ENCODE results near the gene PDE4B. TPM values are rescaled to one million over a fixed set of nuclear protein-coding genes. Genes with fewer than 3 reads are reported as not detected.
"Not testable (repeated sequence)": the region's sequence is repeated elsewhere in the genome, so short reads cannot be mapped to it uniquely, and the experiment has no call there.

Gene PDE4B
- total RNA-seq, 1 experiment from 2014 or later: 6.9 TPM

DNA sequence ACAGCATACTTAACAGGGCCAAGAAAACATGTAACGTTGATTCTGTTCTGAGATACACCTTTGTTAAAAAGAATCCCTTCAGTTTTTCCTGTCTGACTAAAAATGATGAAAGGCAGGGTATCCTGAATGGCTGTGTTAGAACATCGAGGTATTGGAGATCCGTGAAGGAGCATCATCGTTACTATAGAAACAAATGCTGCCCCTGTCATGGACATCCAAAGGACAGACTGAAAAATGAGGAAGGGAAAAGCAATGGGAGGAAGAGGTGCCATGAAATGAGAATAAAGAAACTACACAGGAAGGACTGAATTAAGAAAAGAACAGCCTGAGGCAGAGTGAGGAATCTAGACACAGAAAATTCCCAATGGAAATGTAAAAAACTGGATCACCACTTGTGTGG is 257.9 kb downstream of the PDE4B start:
- DNase-seq (ENCODE audit: low read depth): no peak

DNA sequence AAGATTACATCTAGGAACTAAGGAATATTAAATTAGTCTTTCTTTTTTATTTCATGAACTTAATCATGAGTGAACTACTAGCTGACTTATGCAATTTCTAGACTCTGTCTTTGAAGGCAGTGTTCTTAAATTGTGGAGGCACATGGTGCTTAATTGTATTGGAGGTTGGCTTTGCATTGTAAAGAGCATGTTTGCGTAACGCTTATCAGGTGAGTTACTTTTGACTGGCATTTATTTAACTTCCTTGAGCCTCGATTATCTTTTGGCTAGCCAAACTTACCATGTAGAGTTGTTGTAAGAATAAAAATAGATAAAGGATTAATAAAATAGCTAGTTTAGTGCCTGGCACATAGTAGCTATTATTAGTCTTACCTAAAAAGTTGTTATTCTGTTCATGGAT is 262.4 kb downstream of the PDE4B start:
- DNase-seq (ENCODE audit: low read depth): no peak

DNA sequence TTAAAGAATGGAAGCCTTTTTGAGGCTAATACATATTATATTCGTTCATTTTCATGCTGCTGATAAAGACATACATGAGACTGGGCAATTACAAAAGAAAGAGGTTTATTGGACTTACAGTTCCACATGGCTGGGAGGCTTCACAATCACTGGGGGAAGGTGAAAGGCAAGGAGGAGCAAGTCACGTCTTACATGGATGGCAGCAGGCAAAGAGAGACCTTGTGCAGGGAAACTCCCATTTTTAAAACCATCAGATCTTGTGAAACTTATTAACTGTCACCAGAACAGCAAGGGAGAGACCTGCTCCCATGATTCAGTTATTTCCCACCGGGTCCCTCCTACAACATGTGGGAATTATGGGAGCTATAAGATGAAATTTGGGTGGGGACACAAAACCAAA is 264.8 kb downstream of the PDE4B start:
- not testable (repeated sequence) for DNase-seq (ENCODE audit: low read depth)

DNA sequence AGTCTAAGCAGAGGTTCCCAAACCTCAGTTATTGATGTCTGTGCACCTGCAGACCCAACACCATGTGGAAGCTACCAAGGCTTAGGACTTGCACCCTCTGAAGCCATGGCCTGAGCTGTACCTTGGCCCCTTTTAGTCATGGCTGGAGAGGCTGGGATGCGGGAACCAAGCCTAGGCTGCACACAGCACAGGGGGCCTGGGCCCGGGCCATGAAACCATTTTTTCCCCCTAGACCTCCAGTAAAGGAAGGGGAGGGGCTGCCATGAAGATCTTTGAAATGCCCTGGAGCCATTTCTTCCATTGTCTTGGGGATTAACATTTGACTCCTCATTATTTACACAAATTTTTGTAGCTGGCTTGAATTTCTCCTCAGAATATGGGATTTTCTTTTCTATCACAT is 265.9 kb downstream of the PDE4B start:
- DNase-seq (ENCODE audit: low read depth): no peak

DNA sequence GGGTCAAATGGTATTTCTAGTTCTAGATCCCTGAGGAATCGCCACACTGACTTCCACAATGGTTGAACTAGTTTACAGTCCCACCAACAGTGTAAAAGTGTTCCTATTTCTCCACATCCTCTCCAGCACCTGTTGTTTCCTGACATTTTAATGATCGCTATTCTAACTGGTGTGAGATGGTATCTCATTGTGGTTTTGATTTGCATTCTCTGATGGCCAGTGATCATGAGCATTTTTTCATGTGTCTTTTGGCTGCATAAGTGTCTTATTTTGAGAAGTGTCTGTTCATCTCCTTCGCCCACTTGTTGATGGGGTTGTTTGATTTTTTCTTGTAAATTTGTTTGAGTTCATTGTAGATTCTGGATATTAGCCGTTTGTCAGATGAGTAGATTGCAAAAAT is 274.5 kb downstream of the PDE4B start:
- not testable (repeated sequence) for DNase-seq (ENCODE audit: low read depth)

DNA sequence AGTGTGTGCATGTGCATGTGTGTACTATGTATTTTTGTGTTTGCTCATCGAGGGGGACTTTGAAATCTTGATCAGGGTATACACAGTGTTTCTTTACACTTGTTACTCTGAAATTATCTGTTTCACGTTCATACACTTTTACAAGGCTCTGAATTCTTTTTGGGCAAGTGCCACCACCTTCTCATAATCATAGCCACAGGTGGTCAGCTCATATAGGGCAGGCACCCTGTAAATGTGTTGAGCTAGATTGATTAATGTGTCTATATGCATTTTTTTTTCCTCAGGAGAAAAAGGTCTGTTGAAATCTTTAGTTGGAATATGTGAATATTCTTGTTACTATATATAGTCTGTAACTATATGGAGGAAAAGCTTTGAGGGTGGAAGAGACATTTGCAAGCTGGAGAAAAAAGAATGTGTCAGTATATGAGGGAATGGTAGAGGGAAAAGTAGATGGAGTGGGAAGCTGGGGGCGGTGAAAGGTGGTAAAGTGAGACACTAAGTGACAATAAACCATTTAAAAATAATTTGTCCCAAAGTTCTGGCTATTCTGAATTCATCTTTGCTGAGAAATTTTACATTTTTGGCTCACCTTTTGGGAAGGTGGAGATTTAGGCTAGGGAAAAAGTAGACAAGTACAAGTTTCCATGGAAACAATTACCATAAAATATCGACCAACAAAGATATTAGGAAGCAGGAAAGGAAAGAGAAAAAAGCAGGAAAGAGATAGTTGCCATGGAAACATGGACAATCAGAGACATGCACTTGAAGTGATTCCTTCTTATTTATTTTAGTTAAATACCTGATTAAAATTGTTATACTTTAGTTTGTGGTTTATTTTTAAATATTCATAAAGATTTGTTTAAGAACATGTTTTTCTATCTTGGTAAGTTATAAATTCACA is 277.5 kb downstream of the PDE4B start:
- DNase-seq (ENCODE audit: low read depth): no peak

DNA sequence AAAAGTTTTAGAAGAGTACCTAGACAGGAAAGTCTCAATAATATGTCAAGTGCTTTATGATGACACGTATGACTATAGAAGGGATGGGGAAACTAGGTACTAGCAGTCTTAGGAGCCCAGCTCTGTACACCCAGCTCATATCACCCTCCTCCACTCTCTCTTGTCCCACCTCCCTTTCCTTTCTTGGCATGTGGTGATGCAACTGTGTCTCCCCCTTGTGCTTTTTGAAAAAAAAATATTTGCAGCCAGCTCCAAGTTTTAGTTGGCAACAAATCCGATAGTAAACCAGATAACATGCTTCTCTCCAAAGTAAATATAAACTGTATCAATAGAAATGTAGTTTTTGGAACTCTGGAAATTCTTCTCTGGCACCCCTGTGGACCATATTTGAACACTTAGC is 280.7 kb downstream of the PDE4B start:
- DNase-seq (ENCODE audit: low read depth): no peak

DNA sequence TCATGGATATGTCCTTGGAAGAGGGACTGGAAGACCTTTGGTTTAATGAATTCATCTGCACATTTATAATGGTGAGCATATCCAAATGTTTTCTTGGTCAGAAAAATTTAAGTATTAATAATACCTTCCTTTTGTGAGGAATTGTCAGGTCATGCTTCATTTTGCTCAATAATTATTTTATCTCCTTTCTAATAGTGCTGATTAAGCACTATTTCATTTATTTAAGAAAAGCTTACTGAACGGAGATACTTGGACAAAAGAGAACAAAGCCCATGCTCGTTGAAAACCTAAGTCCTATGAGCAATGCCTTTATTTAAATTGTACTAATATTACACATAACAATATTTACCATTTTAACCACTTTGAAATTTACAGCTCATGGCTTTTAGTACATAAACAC is 281.5 kb downstream of the PDE4B start:
- no peak for DNase-seq (ENCODE audit: low read depth)

DNA sequence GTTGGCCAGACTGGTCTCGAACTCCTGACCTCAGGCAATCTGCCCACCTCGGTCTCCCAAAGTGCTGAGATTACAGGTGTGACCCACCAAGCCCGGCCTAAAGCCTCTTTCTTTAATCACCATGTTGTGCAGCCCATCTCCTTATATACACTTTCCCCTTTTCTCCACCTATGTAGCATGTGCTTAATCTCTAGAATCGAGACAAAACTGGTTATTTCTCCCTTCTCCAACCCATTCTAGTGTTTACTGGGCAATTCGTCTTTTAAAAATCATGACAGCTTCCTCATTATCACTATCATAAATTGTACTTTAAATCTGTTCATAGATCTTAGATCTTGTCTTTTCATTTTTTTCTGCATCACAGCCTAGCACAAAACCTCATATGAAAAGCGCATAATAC is 285.7 kb downstream of the PDE4B start:
- no peak for DNase-seq (ENCODE audit: low read depth)

DNA sequence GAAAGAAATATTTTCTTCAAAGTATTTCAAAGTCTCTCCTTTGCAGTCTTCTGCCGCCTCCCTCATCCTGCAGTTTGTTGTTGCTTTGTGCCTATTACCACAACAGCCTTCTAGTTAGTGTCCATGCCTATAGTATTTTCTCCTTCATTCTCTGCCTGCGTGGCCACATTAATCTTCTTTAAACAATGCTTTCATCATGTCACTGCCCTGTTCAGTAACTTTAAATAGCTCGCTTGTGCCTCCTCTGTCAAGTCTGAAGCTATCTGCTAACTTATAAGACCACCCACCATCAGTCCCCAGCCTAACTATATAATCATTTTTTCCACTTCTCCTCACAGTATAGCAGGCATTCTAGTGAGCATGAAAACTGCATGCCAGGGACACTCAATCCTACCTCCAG is 290.3 kb downstream of the PDE4B start:
- no peak for DNase-seq (ENCODE audit: low read depth)

DNA sequence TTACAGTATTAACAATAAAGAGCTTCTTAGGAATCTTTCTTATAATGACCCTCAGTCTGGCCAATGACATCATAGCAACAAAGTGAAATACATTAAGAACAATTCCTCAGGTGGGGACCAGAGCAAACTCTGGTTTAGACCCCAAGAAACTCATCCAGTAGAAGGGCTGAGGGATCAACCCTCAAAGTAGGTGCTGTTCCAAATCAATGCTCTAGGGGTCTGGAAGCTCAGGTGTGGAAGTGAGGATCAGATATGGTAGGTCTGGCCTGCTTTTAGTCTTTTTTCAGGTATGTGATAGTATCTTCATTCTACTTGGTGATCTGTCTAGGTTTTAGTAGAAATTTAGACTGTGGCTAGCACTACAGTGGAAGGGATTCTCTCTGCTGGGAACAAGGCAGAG is 291.7 kb downstream of the PDE4B start:
- no peak for DNase-seq (ENCODE audit: low read depth)

DNA sequence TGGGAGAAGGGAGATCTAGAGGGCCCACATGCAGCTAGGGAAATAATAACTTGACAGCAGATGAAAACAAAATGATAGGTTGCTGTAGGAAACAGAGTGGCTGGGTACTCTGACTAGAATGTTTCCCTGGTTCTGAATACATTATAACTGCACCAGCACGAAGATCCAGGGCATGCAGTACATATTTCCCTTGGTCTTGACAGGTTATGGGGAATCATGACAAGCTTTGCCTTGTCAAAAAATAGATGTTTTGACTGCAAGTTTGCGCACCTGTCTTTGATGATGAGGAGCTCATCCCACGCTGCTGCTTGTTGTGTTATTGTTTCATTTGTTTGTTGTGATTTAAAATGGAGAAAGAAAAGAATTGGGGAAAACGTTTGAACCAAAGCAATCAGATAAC is 292.9 kb downstream of the PDE4B start:
- DNase-seq (ENCODE audit: low read depth): no peak

DNA sequence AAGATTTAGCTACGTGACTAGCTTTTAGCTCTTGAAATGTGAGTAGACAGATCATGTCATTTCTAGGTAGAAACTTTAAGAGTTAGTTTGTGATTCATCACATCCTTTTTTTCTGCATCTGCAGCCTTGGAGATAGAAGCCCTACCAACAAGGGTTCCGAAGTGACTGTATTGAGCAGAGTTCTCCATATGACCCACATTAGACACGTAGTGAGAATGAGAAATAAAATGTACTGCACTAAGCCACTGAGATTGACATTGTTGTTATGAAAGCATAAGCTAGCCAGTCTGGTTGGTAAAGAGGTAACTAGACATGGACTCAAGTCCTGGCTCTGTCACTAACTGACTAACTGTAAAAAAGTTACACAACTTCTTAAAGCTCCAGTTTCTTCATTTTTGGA is 296.1 kb downstream of the PDE4B start:
- no peak for DNase-seq (ENCODE audit: low read depth)

DNA sequence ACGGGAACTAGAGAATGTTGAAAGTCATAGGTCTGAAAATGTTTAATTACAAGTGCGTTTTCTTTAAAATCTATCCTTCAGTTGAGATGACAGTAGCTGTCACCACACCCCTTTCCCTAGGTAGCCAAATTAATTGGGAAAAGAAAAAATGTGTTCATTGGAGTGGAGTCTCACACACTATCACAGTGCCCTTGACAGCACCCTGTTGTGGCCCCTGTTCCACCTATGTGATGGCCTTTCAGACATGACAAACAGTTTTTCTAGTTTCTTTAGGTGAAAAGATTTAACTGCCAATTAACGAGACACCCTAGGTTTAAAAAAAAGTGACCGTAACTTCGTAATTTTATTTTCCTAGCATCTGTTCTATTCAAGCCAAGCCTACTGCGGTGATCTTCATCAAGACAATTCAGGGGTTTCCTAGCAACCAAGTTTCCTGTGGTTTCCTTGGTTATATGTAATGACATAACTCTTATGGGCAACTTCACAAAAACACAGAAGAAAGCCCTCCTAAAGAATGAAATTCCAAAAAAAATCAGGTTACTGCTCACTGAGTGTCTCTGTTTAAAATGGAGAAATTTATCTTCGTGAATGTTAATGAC is 298.3 kb downstream of the PDE4B start:
- peak; percentile 12 for DNase-seq (ENCODE audit: low read depth)

DNA sequence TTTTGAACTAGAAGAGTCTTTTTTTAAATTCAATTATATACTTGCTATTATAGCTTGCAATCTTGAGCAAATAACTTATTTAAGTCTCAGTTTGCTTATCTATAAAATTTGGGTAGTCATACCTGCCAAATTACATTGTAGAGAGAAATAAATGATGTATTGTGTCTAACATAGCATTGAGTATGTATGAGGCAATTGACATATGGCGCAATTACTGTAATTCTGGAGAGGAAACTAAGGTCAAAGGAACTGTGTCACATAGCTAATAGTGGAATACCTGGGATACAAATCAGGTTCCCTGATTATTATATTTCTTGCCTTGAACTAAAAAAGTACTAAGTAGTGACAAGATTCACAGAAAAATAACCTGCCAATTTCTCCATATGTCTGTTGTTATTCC is 302.5 kb downstream of the PDE4B start:
- DNase-seq (ENCODE audit: low read depth): no peak

DNA sequence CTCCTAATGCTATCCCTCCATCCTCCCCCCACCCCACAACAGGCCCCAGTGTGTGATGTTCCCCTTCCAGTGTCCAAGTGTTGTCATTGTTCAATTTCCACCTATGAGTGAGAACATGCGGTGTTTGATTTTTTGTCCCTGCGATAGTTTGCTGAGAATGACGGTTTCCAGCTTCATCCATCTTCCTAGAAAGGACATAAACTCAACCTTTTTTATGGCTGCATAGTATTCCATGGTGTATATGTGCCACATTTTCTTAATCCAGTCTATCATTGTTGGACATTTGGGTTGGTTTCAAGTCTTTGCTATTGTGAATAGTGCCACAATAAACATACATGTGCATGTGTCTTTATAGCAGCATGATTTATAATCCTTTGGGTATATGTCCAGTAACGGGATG is 308.3 kb downstream of the PDE4B start:
- DNase-seq (ENCODE audit: low read depth): not testable (repeated sequence)

DNA sequence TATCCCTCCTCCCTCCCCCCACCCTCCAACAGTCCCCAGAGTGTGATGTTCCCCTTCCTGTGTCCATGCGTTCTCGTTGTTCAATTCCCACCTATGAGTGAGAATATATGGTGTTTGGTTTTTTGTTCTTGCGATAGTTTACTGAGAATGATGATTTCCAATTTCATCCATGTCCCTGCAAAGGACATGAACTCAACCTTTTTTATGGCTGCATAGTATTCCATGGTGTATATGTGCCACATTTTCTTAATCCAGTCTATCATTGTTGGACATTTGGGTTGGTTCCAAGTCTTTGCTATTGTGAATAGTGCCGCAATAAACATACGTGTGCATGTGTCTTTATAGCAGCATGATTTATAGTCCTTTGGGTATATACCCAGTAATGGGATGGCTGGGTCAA is 311.4 kb downstream of the PDE4B start:
- DNase-seq (ENCODE audit: low read depth): not testable (repeated sequence)

DNA sequence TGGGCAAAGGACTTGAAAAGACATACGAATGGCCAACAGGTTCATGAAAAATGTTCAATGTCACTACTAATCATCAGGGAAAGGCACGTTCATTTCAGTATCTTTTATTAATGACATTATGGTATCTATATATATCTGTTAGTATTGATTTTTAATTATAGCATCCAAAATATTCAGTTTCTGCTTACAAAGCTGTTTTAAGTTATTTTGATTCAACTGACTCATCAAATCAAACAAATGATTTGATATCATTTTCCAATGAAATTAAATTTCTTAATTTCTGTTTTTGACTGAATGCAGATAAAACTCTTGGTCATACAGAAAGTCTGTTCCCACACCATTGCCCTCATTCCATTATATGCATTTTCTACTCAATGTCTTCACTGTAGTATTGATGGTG is 315.9 kb downstream of the PDE4B start:
- no peak for DNase-seq (ENCODE audit: low read depth)

DNA sequence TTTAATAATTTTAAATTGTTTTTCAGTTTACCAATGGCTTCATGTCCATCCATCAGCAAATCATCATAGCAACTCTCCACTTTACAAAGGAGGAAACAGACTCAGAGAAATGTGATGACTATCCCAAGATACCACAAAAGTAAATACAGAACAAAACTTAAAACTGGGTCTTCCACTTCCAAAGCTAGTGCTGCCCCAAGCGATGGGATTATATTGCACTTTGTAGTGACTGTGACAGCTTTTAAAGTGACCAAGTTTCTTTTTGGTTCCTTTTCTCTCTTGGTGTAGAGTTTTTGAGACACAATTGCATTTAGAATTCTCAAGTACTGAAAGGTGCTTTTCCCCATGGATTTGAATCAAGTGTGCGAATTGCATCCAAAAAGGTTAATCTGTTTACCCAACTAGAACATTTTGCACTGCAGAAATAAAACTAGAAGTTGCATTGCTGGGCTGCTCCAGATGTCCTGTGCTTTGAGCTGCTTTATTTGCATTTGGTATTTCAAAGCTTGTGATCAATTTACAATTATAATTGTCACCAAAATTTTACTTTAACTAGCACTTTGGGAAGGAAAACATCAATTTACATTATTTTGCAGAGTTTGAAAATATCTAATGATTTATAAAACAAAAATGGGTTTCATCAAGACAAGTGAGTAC is 320.2 kb downstream of the PDE4B start:
- DNase-seq (ENCODE audit: low read depth): no peak

DNA sequence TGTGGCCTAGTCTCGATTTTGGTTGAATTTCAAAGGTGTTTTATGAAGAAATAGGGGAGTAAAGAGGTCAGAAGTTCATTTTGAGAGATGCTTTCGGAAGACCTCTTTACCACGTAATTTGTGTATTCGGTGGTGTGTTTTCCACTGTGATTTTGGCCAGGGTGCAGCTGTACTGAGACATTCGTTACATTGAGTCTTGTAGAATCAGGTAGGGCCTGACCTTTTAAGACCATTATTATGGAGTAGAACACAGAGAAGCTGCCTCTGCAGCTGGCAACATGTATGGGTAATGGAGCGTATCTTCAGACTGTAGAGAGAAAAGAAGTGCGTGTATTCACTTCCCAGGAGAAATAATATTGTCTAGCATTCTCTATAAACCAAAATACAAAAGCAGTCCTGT is 326.5 kb downstream of the PDE4B start:
- DNase-seq (ENCODE audit: low read depth): no peak

DNA sequence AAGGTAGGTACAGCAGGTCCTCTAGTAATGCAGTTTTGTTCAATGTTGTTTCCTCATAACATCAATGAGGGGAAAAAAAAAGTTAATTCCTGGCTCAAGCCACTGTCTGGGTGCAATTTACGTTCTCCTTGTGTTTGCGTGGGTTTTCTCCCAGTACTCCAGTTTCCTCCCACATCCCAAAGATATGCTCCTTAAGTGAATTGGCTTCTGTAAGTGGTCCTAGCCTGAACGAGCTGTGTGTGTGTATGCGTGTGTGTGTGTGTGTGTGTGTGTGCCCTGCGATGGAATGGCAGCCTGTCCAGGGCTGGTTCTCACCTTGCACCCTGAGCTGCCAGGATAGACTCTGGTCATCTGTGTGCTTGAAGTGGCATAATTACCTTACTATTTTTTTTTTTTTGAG is 332.0 kb downstream of the PDE4B start:
- DNase-seq (ENCODE audit: low read depth): no peak

DNA sequence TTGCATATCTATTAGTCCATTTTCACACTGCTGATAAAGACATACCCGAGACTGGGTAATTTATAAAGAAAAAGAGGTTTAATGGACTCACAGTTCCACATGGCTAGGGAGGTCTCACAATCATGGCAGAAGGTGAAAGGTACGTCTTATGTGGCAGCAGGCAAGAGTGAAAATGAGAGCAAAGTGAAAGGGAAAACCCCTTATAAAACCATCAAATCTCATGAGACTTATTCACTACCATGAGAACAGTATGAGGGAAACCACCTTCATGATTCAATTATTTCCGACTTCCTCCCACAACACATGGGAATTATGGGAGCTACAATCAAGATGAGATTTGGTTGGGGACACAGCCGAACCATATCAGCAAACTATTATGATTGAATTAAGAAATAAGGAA is 335.9 kb downstream of the PDE4B start:
- peak; percentile 11 for DNase-seq (ENCODE audit: low read depth)

DNA sequence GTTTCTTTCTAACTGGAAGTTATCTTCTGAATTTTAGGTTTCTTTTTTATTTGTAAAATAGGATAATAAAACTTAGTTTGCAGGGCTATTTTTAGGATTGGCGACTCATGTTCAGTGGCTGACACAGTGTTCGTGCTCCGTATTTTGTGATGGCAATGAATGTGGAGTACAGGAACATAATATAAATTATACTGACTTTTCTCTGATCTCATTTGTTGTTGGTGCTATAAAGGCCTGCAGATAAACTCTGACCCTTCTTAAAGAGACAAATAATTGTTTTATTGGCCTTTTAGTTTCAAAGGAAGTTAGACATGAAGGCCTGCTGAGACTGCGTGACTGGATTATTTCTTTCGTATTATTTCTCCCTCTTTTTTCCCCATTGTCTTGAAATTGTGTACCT is 339.6 kb downstream of the PDE4B start:
- no peak for DNase-seq (ENCODE audit: low read depth)
